HG02588 (cell line): ENCODE results near the gene CCNT1.
"Not testable (repeated sequence)": the region's sequence is repeated elsewhere in the genome, so short reads cannot be mapped to it uniquely, and the experiment has no call there.

Experiments used
- ATAC-seq: cut with Tn5 transposase; IDR thresholded peaks from one replicate; pipeline ENCODE4 v1.9.1; 2021; ENCODE audit warnings: mild to moderate bottlenecking, moderate library complexity; ENCODE audit not compliant: unreplicated experiment

The CCNT1 gene

GRCh38 chr12:48641752-48642555, 74.6 kb downstream of the CCNT1 start:
- ATAC-seq: not testable (repeated sequence)

- no peak for ATAC-seq
These were observed 75.7 kb downstream of the CCNT1 start for GRCh38 chr12:48640854-48641253.

- no peak for ATAC-seq
These were observed 76.1 kb downstream of the CCNT1 start for GRCh38 chr12:48640428-48640827.
